Lower leg skin (tissue), 4 donors: ENCODE data around the gene KDELR1. TPM values are rescaled to one million over a fixed set of nuclear protein-coding genes. Genes with fewer than 3 reads are reported as not detected.
A peak's percentile ranks its signal among the peaks of the same experiment; 100 is the strongest.

ENCODE experiments used
- DNase-seq, 2 donors: peaks; one replicate each; pipeline ENCODE4 v3.0.0-alpha.2; 2019; ENCODE audit warnings: low spot score in 2 of 2
- H3K4me3 ChIP-seq: fragments of 200-600 bp; sonication (generic); 2 replicates; pipeline ENCODE4 v1.5.1; 2017; ENCODE audit warnings: mild to moderate bottlenecking, low read depth; ENCODE audit not compliant: poor library complexity, severe bottlenecking
- POLR2A ChIP-seq, 2 donors: fragments of 450-650 bp; IDR thresholded peaks; one replicate each; pipeline ENCODE4 v1.6.1; 2016 to 2017; ENCODE audit warnings: antibody characterized with exemption in 2 of 2, mild to moderate bottlenecking in 1 of 2, moderate library complexity in 1 of 2
- WGBS, 2 donors: methylation state at CpG; one replicate each; pipeline ENCODE4 v1.1.5; 2018; 5-methylcytosine and 5-hydroxymethylcytosine counted together
- intact Hi-C: fragments of 100-400 bp; cut with DNase I; formaldehyde crosslinking; loops from one replicate; pipeline ENCODE4 v1.15.0; 2023; ENCODE audit warnings: low total_unique reads
- total RNA-seq, 4 donors: library from RNA; depleted of rRNA; stranded (reverse); fragments of >200 nt; gene quantifications; one replicate each; pipeline ENCODE4 v1.1.0, GENCODE V29; 2016
- TF ChIP-seq, protein P1 (sequence below), 3 donors: fragments of 450-650 bp; IDR thresholded peaks; one replicate each; pipeline ENCODE4 v1.5.1; 2016; ENCODE audit warnings: antibody characterized with exemption in 3 of 3, mild to moderate bottlenecking in 3 of 3, moderate library complexity in 2 of 3

Gene KDELR1
- total RNA-seq, 4 donors from 2014 or later, result 71.3 to 99.6 (median 80.3) TPM

DNA sequence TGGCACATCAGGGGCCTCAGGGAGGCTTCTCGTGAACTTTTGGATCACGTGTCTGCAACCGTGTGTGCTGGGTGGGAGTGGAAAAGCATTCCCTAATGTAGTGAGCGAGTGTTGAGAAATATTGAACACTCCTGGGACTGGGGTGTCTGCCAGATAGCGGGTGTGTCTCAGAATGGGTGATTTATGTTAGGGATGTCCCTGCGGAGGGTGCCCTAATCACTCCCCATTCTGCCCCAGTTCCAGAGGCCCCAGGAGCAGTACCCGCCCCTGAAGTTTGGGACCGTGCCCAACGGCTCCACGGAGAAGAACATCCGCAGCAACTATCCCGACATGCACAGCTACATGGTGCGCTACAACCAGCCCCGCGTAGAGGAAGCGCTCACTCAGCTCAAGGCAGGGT is 30.2 kb upstream of the KDELR1 start:
- intact Hi-C loops, result no loop called here
- peak; percentile 58 to 90 for DNase-seq
- no peak overlapping the region for H3K4me3 ChIP-seq
- WGBS, 2 donors, result 36 to 47% methylated on average over 16 of the region's 16 CpGs
- TF ChIP-seq, protein P1, sequence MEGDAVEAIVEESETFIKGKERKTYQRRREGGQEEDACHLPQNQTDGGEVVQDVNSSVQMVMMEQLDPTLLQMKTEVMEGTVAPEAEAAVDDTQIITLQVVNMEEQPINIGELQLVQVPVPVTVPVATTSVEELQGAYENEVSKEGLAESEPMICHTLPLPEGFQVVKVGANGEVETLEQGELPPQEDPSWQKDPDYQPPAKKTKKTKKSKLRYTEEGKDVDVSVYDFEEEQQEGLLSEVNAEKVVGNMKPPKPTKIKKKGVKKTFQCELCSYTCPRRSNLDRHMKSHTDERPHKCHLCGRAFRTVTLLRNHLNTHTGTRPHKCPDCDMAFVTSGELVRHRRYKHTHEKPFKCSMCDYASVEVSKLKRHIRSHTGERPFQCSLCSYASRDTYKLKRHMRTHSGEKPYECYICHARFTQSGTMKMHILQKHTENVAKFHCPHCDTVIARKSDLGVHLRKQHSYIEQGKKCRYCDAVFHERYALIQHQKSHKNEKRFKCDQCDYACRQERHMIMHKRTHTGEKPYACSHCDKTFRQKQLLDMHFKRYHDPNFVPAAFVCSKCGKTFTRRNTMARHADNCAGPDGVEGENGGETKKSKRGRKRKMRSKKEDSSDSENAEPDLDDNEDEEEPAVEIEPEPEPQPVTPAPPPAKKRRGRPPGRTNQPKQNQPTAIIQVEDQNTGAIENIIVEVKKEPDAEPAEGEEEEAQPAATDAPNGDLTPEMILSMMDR (IDR thresholded peaks at IDR 0.05), result no peak
- TF ChIP-seq POLR2A (IDR thresholded peaks at IDR 0.05), result no peak

DNA sequence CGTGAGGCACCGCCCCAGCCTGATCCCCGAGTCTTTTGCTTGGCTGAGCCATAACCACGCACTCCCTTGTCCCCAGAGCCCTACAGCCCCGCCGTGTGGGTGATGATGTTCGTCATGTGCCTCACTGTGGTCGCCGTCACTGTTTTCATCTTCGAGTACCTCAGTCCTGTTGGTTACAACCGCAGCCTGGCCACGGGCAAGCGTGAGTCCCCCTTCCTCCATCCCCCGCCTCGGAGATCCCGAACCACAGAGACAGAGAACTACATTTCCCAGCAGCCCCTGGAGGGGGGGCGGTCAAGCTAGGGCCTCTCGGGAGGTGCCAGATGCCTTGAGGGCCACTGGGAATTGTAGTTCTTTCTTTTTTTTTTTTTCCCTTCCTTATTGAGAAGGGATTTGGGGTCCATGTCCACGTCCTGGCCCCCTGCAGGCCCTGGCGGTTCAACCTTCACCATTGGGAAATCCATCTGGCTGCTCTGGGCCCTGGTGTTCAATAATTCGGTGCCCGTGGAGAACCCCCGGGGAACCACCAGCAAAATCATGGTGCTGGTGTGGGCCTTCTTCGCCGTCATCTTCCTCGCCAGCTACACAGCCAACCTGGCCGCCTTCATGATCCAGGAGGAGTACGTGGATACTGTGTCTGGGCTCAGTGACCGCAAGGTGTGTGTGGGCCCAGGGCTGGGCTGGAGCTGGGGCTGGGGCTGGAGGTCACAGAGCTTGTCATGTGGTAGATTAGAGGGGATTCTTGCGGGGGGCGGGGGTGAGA is 28.0 kb upstream of the KDELR1 start:
- TF ChIP-seq POLR2A (IDR thresholded peaks at IDR 0.05), result no peak
- TF ChIP-seq, protein P1 (IDR thresholded peaks at IDR 0.05), result no peak
- DNase-seq, result no peak
- no peak overlapping the region for H3K4me3 ChIP-seq
- WGBS, 2 donors, result 72 to 78% methylated on average over 31 of the region's 31 CpGs
- intact Hi-C loops, result no loop called here

DNA sequence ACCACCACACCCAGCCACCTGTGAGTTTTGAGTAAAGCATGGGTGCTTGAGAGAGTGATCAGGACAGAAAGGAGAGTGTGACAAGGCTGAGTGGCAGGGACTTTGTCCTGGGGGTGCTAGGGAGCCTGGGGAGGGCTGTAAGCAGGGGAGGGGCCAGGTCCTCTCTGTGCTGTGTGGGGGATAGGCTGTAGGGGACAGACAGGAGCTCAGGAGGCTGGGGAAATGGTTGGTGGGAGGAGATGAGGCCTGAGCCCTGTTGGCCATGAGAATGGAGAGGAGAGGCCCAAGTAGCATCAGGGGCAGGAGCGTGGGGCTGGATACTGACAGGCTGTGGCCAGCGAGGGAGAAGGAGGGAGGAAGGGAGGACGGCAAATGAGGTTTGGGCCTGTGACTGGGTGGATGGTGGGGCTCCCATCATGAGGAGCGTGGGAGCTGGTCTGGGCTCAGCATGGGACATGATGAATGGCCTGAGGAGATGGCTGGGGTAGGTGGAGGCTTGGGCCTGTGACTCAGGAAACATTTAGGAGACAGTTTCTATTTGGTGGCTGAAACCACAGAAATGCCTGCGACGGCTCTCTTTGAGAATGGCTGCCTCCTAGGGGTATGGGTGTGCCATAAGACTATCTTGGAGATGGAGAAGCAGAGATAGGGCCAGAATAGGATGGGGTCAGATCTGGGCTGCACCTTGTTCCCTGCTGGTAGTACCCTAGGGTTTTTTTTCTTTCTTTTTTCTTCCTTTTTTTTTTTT is 27.1 kb upstream of the KDELR1 start:
- TF ChIP-seq, protein P1 (IDR thresholded peaks at IDR 0.05), result no peak
- TF ChIP-seq POLR2A (IDR thresholded peaks at IDR 0.05), result no peak
- H3K4me3 ChIP-seq, result no peak overlapping the region
- 80% methylated on average over 6 of the region's 6 CpGs for WGBS, 2 donors
- DNase-seq, result no peak
- intact Hi-C loops, result no loop called here

DNA sequence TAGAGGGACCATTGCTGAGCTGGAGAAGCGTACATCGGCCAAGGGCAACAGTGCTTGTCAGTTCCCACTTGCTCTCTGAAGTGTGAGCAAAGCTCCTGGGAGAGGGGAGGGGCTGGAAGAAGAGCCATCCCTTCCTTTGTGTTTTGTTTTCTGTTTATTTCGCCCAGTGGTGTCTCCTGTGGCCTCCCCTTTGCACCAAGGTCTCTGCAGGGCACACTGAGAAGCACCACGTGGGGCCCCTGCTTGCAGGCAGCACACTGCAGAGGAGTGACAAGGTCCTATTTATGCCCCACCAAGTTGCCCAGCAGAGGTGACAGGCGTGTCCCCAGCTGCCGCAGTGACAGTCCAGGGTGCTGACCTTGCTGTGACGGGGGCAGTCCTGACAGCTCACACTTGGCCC is 26.1 kb upstream of the KDELR1 start:
- H3K4me3 ChIP-seq, result no peak overlapping the region
- 78 to 86% methylated on average over 7 of the region's 7 CpGs for WGBS, 2 donors
- TF ChIP-seq, protein P1 (IDR thresholded peaks at IDR 0.05), result no peak
- no peak for TF ChIP-seq POLR2A (IDR thresholded peaks at IDR 0.05)
- no peak for DNase-seq
- intact Hi-C loops, result no loop called here

DNA sequence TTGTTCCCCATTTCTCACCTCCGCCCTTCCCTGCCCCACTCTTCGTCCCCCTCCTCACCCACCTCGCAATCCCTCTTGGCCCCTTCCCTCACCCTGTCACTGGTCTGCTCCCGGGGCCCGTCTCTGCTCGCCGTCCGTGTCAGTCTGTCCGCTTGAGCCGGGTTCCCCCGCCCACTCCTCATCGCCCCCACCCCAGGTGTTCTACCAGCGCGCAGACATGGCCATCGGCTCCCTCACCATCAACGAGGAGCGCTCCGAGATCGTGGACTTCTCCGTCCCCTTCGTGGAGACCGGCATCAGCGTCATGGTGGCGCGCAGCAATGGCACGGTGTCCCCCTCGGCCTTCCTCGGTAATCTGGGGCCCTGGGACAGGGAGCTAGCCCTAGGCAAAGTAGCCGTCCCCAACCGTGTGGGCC is 24.5 kb upstream of the KDELR1 start:
- TF ChIP-seq, protein P1 (IDR thresholded peaks at IDR 0.05), result no peak
- no peak for TF ChIP-seq POLR2A (IDR thresholded peaks at IDR 0.05)
- no peak overlapping the region for H3K4me3 ChIP-seq
- intact Hi-C loops, result no loop called here
- 54 to 60% methylated on average over 30 of the region's 30 CpGs for WGBS, 2 donors
- no peak for DNase-seq
